ENCODE results near the gene TOP2A.

DNA sequence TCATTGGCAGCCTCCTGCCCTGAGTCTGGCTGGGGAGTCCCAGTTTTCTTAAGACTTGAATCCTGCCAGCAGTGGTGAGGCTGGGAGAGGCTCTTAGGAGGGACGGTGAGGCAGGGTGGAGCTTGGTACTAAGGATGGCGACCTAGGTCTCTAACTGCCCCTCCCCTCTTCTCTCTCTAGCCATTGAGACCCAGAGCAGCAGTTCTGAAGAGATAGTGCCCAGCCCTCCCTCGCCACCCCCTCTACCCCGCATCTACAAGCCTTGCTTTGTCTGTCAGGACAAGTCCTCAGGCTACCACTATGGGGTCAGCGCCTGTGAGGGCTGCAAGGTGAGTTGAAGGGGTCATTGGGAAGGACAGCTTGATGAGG, 69.6 kb downstream of the TOP2A start:
- TF ChIP-seq TAF1 (IDR thresholded peaks at IDR 0.05; ENCODE audit: low read depth, low read length) (no peak), POLR2A (IDR thresholded peaks at IDR 0.05; ENCODE audit: low read depth, low read length) (no peak), PAX5 (IDR thresholded peaks at IDR 0.05; ENCODE audit: insufficient read depth, low read length, severe bottlenecking) (no peak), POLR2AphosphoS5 (IDR thresholded peaks at IDR 0.05; ENCODE audit: low read depth, low read length) (no peak), POU2F2 (IDR thresholded peaks at IDR 0.05; ENCODE audit: low read depth, low read length) (no peak)
